ENCODE data around the gene CNOT3.
"Not testable (repeated sequence)": the region's sequence is repeated elsewhere in the genome, so short reads cannot be mapped to it uniquely, and the experiment has no call there.

Gene CNOT3

DNA sequence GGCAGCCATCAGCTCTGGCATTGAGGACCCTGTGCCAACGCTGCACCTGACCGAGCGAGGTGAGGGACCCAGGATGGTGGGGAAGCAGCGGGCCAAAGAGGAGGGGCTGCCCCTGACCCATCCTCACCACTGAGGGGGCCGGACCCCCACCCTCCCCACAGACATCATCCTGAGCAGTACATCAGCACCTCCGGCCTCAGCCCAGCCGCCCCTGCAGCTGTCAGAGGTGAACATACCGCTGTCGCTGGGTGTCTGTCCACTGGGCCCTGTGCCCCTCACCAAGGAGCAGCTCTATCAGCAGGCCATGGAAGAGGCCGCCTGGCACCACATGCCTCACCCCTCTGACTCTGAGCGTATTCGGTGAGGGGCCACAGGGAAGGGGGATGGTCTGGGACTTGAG lies 14.7 kb downstream of the CNOT3 start:
- DNase-seq, result no peak

DNA sequence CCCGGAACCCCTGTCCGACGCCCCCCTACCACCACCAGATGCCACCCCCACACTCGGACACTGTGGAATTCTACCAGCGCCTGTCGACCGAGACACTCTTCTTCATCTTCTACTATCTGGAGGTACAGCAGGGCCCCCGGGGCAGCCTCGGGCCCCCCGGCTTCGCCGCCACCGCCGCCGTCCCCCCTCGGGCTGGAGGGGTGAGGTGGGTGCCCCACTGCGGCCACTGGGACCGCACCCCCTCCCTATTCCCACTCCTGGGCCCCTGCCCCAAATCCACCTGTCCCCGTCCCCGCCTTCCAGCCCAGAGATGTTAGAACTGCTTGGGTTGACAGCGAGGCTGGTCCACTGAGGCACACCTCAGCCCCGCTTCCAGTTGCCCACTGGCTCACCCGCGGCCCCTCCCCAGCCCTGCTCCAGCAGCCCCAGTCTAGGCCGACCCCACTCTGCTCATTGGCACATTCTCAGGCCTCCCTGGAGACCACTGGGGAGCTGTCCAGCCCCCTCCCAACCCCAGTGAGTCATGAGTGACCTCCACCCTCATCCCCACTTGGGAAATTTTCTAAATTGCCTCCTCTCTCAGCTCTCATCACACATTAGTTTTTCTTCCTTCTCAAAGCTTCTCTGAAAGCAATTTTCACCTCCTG lies 15.4 kb downstream of the CNOT3 start:
- no peak for DNase-seq

DNA sequence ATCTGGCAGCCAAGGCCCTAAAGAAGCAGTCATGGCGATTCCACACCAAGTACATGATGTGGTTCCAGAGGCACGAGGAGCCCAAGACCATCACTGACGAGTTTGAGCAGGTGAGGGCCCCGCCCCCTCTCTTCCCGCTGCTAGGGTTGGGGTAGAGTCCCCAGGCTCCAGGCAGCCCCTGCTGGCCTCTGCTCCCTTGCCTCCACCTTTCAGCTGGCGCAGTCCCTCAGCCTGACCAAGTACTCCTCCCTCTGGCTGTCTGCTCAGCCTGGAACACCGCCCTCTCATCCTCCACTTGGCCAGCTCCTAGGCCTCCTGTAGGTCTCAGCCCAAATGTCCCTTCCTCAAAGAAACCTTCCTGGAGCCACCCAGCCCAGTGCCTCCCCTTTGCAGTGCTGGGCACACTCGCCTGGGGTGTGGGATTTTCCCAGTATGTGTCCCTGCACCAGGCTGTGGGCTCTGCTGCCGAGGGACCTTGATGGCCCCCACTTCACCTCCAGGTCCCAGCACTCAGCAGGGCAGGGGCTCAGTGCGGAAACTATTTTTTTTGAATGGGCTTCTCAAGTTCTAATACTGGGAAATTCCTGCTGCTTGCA lies 16.3 kb downstream of the CNOT3 start:
- no peak for DNase-seq

DNA sequence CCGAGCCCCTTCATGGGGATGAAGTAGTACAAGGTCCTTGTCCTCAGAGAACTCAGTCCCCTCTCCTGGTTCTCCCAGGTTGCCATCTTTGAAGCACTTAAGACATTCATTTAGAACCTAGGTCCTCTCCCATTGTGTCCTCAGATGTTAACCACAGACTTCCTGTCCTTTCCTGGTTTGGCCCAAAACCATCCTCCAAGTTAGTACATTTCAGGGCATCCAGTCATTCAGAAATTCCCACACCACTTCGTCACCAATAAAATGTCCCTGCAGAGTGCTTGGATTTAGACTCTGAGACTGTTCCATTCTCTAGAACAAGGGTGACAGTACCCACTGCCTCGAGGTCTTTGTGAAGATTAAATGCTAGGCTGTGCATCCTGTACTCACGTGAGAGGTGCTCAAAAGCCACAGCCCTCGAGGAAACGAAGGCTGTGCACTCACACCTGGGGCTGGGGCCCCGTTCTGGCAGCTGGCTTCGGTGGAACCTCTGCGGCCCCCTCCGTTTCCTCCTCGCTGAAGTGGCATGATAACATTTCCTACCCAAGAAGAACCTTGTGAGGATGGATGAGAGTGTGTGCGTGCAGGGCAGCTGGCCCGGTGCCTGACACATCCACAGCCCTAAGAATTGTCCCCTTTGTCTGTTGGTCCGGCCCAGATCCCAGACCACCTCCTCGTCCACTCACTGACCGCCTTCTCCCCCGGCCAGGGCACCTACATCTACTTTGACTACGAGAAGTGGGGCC lies 17.2 kb downstream of the CNOT3 start:
- no peak for DNase-seq

DNA sequence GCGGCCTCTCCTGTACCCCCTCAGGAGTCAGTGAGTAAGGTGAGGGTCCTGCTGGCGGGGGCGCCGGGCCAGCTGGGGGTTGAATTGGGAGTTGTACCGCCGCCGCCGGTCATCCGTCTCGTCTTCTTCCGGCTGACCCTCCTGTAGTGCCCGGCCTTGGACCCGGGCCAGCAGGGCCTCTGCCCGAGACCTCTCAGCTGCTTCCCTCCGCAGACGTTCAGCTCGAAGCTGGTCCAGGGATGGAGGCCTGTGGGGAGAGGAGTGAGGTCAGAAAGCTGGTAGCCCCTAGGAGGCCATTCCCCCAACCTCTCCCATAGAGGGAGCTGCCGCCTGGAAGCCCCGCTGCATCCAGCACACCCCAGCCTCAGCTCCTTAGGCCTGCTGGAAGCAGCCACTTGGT lies 18.1 kb downstream of the CNOT3 start:
- no peak for DNase-seq

DNA sequence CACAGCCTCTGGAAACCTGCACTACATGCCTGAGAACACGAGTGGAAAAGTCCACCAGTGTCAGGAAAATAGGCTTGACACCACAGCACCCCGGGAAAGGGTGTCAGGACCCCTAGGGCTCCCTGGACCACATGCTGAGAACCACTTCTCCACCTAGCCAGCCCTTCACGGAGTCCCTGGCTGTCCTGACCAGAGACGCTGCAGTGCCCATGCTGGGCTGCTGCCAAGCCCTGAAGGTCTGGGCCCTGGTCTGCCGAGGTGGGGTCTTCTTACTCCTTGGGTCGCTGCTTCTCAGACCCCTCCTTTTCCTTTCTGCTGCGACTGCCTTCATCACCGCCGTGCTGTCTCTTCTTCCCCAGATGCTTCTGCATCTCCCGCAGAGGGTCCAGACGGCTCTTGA lies 18.9 kb downstream of the CNOT3 start:
- DNase-seq, result no peak

DNA sequence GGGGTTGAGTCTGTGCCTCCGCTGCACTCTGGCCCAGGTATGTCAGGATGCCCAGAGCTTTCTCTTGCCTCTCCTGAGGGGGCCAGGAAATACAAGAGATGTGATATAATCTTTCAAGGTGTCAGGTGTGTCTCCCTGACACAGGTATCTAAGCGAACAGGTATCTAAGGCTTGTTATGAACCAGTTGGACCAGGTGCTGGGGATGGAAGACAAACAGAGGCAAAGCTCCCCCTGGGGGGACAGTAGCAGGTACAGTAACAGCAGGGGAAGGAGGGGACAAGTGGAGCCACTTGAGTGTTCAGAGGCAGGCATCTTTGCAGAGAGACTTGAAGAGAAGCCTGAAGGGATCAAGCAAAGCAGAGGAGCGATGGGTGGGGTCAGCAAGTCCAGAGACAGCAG lies 19.4 kb downstream of the CNOT3 start:
- DNase-seq, result no peak

DNA sequence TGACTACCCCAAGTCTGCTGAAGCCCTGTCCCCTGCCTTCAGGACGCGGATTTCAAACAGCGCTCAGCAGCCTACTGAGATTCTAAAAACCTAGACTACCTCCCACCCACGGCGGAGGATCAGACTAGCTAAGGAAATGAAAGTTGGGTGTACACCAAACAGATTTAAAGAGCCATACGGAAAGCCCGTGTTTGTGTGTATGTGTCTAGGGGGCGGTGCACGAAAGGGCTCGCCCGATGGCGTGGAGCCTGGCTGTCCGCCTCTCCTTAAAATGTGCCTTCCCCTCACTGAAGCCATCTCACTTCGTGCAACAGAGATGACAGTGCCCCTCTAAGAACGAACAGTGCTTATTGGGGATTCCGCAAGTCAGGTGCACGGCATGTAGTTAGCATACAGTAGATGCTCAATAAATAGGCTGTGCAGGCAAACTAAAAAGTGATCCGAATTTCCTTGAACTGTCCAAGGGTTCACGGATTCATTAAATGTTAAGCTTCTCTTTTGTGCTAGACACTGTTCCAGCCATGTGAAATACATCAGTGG lies 21.3 kb downstream of the CNOT3 start:
- DNase-seq, result no peak

DNA sequence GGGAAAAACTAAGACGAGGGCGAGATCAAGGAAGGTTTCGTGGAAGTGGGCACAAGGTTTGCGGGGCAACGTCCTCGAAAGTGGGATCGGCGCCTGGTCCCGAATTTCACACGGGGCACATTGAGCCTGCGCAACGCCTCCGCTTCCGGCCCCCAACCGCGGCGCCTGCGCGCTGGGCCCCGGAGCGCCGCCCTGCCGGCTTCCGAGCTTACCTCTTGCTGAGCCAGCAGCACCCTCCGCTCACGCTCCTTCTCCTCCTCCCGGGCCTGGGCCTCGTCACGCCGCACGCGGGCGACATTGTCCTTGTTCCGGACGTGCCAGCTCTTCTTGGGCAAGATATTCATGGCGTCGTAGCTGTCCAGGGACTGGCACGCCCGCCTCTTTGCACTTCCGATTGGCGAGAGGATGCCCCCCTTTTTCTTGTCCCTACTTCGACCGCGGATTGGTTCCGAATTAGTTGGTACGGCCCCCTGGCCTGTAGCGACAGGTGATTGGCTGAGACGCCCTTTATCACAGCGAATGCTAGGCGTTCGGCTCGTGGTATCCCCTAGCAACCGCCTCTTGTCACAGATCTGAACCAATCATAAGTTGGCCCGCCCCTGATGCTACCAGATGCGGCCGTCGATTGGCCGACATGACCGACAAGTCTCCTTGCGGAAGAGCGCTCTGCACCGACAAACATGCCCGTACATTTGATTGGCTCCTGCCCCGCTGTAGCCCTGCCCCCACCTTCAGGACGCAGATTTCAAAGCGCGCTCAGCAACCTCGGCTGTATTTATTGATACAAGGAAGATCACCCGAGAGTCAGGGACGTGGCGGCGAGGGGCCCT lies 22.0 kb downstream of the CNOT3 start, which contains the start of gene LENG1:
LENG1 (minus strand) TSS at position 370 of the 830 bp plus-strand sequence; CDS start at position 344, 26 bp downstream.
- DNase-seq, result peak; percentile 98

DNA sequence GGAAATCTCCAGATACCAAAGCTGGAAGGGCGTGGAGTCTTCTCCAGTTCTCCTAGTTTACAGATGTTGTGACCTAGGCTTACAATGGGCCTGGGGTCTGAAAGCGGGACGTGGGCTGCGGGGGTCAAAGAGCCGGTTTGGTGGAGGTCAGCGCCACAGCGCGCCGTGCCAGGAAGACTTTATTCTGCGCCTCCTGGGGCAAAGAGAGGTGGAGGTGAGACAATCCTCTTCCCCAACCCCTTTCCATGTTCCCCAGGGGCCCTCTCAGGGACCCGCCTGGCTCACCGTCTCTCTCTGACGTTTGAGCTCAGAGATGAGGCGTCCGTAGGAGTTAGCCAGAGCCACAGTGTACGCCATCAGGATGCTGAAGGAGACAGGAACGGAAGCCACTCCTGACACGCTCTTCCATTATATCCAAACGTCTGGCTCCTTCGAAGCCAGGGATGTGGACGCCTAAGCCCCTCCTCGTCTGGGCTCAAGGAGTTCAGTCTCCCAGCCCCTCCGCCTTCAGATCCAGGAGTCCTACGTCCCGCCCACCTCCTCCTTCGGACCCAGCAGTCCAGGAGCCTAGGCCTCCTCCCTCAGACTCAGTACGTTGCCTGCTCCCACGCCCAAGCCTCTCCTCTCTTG lies 22.7 kb downstream of the CNOT3 start:
- DNase-seq, result no peak

DNA sequence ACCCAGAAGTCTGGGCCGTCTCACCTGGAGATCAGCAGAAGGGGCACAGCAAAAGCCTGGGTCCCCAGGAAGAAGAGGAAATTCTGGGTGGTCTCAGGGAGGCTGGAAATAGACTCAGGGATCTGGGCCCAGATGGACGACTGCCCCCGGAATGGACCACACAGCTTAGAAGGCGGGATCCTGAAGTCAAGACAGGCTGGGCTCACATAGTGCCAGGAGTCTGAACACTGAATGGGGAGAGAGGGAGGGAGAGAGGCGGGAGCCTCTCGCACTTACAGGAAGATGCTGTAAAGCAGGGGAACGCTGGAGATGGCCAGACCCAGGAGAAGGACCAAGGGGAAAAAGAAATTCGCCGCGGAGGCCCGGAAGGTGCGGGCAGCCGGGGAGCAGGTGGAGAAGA lies 23.3 kb downstream of the CNOT3 start:
- DNase-seq, result no peak

DNA sequence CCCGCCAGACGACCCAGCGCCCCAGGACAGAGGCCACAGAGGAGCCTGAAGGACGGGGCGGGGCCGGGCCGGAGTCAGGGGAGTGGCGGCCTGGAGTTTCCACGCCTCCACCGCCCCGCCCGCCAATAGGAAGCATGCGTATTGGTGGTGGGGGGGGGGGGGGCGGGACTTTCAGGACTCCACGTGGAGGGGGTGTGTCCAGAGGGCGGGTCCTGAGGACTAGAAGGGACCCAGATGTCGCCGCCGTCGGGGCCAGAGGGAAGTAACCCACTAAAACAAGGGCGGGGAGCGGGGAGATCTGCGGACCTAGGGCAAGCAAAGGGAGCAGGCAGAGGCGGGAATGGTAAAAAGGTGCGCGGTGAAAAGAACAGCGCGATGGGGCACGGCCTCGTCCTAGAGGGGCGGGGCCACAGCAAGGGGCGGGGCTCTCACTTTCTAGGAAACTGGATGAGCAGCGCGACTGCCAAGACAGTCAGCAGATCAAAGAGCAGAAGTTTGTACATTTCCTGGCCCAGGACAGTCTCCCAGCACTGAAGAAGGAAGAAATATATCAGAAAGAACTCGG lies 24.8 kb downstream of the CNOT3 start:
- DNase-seq, result peak; percentile 23

DNA sequence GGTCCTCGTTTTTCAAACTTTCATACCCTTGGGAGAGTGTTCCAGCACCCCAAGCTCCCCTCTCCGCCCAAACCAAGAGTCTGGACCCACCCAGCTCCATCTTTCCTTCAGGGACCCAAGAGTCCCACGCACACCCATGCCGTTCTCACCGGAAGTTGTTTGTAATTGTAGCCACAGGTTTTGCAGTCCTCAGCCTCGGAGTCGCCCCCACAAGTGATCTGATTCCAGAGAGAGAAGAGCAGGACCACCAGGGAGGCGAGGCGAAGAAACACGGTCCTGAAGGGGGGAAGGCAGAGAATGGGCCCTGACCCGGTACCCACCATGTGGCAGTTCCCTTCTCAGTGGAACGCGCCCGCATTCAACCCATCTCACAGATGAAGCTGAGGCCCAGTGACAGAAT lies 25.3 kb downstream of the CNOT3 start:
- no peak for DNase-seq

DNA sequence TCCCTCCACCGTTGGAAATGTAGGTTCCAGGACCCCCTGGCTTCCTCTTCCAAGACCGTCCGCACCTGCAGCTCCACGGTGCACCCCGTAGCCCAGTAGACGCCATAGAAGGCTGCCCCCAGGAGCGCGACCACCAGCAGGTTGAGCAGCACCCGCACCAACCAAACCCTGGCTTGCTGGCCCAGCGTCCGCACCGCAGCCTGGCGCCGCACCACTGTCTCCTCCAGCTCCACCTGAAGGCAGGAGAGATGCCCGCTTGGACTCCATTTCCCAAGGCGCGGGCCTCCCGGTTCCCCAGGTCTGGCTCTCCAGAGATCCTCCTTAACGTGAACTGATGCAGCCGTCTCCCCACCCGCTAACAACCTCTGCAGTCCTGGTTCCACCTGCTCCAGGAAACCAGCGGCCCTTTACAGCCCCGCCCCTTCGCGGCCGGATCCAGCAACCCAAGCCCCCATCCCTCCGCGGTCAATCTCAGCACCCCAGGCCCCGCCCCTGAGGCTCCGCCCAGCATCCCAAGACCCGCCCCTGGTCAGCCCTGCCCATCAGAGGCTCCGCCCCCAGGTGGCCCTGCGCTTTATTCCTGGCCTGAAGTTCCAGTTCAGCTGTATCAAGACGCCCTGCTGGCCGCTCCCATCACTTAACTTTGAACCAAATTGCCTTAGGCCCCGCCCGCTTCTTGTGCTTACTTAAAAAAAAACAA lies 27.0 kb downstream of the CNOT3 start:
- DNase-seq, result peak; percentile 33

DNA sequence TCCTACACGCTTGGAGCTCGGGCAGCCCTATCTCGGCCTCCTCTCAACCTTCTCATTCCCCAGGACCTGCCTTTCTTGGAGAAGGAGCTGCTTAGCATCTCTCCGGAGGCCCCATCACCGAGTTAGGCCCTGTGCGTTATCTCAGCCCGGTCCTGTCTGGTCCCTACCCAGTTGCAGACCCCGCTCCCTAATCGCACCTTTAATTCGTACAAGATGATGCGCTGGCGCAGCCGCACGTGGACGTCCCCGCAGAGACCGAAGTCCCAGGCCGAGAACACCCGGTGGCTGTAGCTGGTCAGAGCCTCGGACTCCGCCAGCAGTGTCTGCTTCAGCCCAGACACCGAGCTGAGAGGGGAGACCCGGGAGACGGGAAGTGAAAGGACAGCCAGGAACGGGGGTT lies 27.7 kb downstream of the CNOT3 start:
- DNase-seq, result no peak

DNA sequence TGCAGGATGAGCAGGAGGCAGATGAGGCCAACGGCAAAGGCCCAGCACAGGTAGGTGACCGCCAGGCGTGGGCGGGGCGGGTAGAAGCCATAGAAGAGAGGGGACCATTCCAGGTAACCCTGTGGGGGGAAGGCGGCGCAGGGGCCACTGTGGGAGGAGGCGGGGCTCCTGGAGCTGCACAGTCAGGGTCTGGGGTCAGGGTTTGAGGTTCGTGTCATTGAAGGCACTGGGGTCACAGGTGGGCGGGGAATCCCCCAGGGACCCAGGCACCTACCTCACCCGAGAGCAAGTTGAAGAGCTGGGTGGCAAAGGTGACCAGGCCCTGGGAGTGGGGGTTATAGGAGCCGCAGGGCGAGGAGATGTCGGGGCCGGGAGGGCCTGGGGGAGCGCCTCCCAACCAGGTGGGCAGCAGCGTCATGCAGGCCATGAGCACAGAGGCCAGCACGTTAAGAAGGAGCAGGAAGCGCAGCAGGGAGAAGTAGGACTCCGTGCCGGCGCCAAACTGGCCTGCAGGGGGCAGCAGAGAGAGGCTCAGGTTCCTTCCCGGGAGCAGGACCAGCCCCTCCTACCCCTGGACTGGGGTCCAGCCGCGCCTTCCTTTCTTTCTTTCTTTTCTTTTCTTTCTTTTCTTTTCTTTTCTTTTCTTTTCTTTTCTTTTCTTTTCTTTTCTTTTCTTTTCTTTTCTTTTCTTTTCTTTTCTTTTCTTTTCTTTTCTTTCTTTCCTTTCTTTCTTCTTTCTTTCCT lies 30.8 kb downstream of the CNOT3 start:
- DNase-seq, result peak; percentile 53

DNA sequence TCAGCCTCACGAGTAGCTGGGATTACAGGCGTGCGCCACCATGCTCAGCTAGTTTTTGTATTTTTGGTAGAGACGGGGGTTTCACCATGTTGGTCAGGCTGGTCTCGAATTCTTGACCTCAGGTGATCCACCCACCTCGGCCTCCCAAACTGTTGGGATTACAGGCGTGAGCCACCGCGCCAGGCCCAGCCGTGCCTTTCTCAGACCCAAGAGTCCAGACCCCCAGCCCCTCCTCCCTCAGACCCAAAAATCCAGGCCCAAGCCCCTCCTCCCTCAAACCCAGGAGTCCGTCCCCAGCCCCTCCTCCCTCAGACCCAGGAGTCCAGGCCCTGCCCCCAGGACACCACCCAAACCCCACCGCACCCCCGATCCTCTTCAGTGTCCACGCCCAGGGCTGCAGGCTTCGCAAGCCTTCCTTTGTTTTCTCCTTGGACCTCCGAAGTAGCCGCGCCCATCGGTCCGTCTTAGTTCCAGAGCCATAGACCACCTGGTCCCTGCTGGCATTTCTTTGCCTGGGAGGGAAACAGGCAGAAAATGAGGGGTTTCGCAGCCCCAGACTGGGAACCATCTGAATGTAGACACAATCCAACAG lies 31.7 kb downstream of the CNOT3 start:
- DNase-seq, result no peak

DNA sequence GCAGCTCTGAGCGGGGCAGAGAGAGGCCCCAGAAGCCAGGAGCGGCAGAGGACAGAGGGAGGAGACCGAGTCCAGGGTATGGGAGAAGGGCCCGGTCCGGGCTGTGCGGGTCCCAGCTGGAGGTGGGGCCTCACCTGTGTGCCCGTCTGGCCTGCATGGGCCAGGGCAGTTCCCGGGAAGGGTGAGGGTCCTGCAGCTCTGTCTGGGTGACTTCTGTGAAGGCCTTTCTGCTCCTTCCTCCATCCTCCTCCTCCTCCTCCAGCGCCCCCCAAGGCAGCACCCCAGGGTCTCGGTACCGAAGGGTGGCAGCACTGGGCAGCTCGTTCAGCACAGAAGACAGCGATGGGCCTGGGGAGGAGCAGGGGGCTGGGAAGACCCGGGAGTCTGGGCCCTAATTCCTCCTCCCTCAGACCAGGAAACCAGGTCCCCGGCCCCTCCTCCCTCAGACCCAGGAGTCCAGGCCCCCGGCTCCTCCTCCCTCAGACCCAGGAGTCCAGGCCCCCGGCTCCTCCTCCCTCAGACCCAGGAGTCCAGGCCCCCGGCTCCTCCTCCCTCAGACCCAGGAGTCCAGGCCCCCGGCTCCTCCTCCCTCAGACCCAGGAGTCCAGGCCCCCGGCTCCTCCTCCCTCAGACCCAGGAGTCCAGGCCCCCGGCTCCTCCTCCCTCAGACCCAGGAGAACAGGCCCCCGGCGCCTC lies 34.3 kb downstream of the CNOT3 start:
- not testable (repeated sequence) for DNase-seq

DNA sequence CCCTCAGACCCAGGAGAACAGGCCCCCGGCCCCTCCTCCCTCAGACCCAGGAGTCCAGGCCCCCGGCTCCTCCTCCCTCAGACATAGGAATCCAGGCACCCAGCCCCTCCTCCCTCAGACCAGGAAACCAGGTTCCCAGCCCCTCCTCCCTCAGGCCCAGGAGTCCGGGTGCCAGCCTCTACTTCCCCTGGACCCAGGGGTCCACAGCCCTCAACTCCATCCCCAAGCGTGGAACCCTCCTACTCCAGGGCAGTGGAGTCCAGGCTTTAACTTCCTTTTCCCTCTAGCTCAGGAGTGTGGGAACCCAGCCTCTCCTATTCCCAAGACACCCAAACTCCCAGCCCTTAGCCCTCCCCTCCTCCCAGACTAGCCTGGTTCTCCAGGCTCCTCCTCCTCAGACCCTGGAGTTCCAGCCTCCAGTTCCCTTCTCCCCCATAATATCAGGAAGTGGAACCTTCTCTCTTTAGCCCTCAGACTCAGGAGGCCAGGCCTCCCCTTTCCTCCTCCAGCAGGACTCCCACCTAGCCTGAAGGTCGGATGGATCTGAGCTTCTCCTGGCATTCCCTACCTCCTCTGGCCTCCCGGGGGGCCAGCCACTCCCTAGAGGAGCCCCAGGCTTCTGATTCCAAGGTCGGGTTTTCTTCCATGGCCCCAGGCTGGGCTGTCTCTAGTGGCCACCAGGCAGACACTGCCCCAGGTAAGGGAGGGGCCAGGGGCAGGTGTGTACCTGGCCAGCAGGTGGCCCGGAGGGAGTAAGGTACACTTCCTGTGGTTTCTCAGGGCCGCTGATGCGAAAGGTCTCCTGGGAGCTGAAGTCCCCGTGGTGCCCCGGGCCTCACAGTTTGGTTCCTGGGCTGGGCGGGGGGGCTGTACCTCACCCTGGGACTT lies 35.2 kb downstream of the CNOT3 start, which contains the start of gene TMC4:
TMC4 (minus strand) TSS at position 690 of the 888 bp plus-strand sequence; CDS start at position 647, 43 bp downstream.
- DNase-seq, result no peak

Measured in NCI-H187 treated with DMSO at 0.1 percent for 48 hours (cell line).